ENCODE results near the gene HES5. TPM values are rescaled to one million over a fixed set of nuclear protein-coding genes. Genes with fewer than 3 reads are reported as not detected.

HES5 gene
- total RNA-seq, 1 donor from 2014 or later, result 1.5 TPM

- Histone ChIP-seq H3K9me3 (no peaks in the 10 kb centered on the region), H3K4me3 (no peak overlapping the region), H3K27me3 (no peaks in the 10 kb centered on the region), H3K36me3 (no peaks in the 10 kb centered on the region), H3K27ac (no peak overlapping the region), H3K4me1 (no peaks in the 10 kb centered on the region)
- intact Hi-C loops (cut with DNase I), result no loop called here
- TF ChIP-seq CTCF (IDR thresholded peaks at IDR 0.05), result no peak
- ATAC-seq (no peak), DNase-seq (no peak)
Observed at GRCh38 chr1:2486558-2486957, 43.5 kb downstream of the HES5 start.

DNA sequence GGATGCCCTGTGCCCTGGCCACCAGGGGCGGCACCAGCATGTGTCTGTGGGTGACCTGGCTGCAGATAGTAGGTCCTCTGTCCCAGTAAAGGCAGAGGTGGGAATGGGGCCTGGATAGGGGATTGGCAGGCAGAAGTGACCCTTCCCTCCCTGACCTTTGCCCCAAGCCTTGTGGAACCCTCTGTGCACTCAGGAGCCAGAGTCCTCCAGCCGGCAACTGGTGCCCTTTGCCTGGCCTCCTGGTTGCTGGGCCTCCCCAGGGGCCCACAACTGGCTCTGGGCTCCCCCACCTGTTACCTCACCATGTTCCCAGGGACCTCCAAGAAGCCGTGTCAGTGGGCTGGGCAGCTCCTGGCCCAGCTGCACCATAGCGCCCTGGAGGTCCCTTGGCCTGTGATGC lies 44.0 kb downstream of the HES5 start:
- intact Hi-C loops (cut with DNase I), result no loop called here
- H3K27me3 ChIP-seq, result no peaks in the 10 kb centered on the region

DNA sequence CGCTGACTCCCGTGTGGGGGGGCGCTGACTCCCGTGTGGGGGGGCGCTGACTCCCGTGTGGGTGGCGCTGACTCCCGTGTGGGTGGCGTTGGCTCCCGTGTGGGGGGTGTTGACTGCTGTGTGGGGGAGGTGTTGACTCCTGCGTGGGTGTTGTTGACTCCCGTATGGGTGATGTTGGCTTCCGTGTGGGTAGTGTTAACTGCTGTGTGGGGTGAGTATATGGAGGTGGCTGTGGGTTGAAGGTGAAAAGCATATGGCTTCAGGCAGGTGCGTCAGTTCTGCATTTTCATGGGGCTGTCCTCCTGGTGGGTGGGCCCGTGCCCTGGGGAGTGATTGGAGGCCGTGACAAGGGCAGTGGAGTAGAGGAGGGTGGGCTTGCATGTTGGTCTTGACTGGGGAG lies 46.1 kb downstream of the HES5 start:
- no peaks in the 10 kb centered on the region for H3K36me3 ChIP-seq
- H3K4me1 ChIP-seq, result no peaks in the 10 kb centered on the region
- ATAC-seq (no peak), DNase-seq (no peak)
- intact Hi-C loops (cut with DNase I), result no loop called here
- no peak overlapping the region for H3K4me3 ChIP-seq
- no peak for TF ChIP-seq CTCF (IDR thresholded peaks at IDR 0.05)
- H3K9me3 ChIP-seq, result no peaks in the 10 kb centered on the region
- no peak overlapping the region for H3K27ac ChIP-seq
- H3K27me3 ChIP-seq, result no peaks in the 10 kb centered on the region

More for the DNA sequence above, 44.0 kb downstream of the HES5 start:
- TF ChIP-seq CTCF (IDR thresholded peaks at IDR 0.05), result no peak
- no peaks in the 10 kb centered on the region for H3K36me3 ChIP-seq
- no peaks in the 10 kb centered on the region for H3K9me3 ChIP-seq
- ATAC-seq, result no peak
- no peak for DNase-seq
- H3K4me1 ChIP-seq, result no peaks in the 10 kb centered on the region
- no peak overlapping the region for H3K27ac ChIP-seq
- no peak overlapping the region for H3K4me3 ChIP-seq

GRCh38 chr1:2483026-2483425 lies 47.0 kb downstream of the HES5 start:
- Histone ChIP-seq H3K36me3 (no peaks in the 10 kb centered on the region), H3K4me3 (no peak overlapping the region), H3K27ac (no peak overlapping the region), H3K9me3 (no peaks in the 10 kb centered on the region), H3K27me3 (no peaks in the 10 kb centered on the region), H3K4me1 (no peaks in the 10 kb centered on the region)
- intact Hi-C loops (cut with DNase I), result no loop called here
- ATAC-seq (no peak), DNase-seq (no peak)
- TF ChIP-seq CTCF (IDR thresholded peaks at IDR 0.05), result no peak

DNA sequence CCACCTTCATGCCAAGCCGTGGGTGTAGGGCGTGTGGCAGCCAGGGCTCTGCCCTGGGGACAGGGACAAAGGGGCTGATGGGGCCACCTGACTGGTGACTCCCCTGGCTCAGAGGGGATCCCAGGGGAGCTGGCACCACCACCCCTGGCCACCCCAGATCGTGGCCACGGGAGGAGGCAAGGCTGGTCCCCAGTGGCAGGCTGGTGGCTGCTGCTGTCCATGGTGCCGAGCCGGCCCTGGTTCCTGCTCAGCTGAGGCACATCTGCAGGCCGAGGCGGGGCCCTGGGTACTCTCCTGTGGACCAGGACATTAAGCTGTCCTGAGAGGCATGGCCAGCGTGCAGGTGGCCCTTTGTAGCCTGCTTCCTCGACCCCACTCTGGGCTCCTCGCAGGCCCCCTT lies 47.5 kb downstream of the HES5 start:
- Histone ChIP-seq H3K27me3 (no peaks in the 10 kb centered on the region), H3K27ac (no peak overlapping the region), H3K9me3 (no peaks in the 10 kb centered on the region), H3K36me3 (no peaks in the 10 kb centered on the region), H3K4me3 (no peak overlapping the region), H3K4me1 (no peaks in the 10 kb centered on the region)
- intact Hi-C loops (cut with DNase I), result no loop called here
- DNase-seq, result no peak
- ATAC-seq, result no peak
- TF ChIP-seq CTCF (IDR thresholded peaks at IDR 0.05), result no peak

DNA sequence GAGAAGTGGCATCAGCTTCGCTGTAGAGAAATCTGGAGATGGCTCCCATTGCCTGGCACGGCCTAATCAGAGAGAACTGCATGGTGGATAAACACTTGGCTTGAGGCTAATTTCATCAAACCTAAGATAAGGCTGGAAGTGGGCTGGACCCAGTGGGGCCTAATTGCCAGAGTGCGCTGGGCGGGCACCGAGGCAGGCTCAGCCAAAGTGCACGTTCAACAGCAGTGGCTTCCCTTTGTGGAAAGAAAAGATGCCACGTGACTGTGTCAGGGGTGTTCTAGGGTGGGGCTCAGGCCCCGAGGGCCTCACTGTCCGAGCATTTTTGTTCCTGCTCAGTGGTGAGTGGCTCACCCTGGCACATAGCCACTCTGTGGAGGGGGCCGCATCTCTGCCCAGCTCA lies 48.2 kb downstream of the HES5 start:
- Histone ChIP-seq H3K4me3 (no peak overlapping the region), H3K27me3 (no peaks in the 10 kb centered on the region), H3K36me3 (no peaks in the 10 kb centered on the region), H3K27ac (no peak overlapping the region), H3K9me3 (no peaks in the 10 kb centered on the region), H3K4me1 (no peaks in the 10 kb centered on the region)
- ATAC-seq (no peak), DNase-seq (no peak)
- no peak for TF ChIP-seq CTCF (IDR thresholded peaks at IDR 0.05)
- intact Hi-C loops (cut with DNase I), result no loop called here
